Dedifferentiated amniotic fluid mesenchymal stem cell (primary cell): ENCODE measurements around the gene HLA-DQA1.
A peak's percentile ranks its signal among the peaks of the same experiment; 100 is the strongest.
"Not testable (repeated sequence)": the region's sequence is repeated elsewhere in the genome, so short reads cannot be mapped to it uniquely, and the experiment has no call there.

Experiments
- DNase-seq: peaks from one replicate; pipeline ENCODE4 v3.0.0-alpha.2; 2016; ENCODE audit errors: extremely low spot score

Gene HLA-DQA1

GRCh38 chr6:32637219-32637880, at the start of gene HLA-DQA1:
Gene HLA-DQA1, plus strand, starts transcription at chr6:32637406. Its CDS starts 53 bp downstream, at chr6:32637459.
- DNase-seq = no peak

- no peak for DNase-seq
These were observed 49.0 kb upstream of the HLA-DQA1 start for GRCh38 chr6:32588156-32588555.

- no peak for DNase-seq
These were observed 47.4 kb upstream of the HLA-DQA1 start, which contains the start of gene HLA-DRB1 for GRCh38 chr6:32589596-32590449. Gene HLA-DRB1, minus strand, starts transcription at chr6:32589848. Its CDS starts 106 bp downstream, at chr6:32589742.

- not testable (repeated sequence) for DNase-seq
These were observed 46.5 kb upstream of the HLA-DQA1 start for GRCh38 chr6:32590713-32591112.

- DNase-seq = no peak
These were observed 40.2 kb upstream of the HLA-DQA1 start for GRCh38 chr6:32597024-32597423.

GRCh38 chr6:32602383-32602782, 34.8 kb upstream of the HLA-DQA1 start:
- DNase-seq = no peak

GRCh38 chr6:32603222-32603621, 34.0 kb upstream of the HLA-DQA1 start:
- DNase-seq = no peak

GRCh38 chr6:32603888-32604287, 33.3 kb upstream of the HLA-DQA1 start:
- DNase-seq = no peak

- DNase-seq = no peak
These were observed 32.8 kb upstream of the HLA-DQA1 start for GRCh38 chr6:32604434-32604877.

GRCh38 chr6:32607263-32607987, 29.8 kb upstream of the HLA-DQA1 start:
- no peak for DNase-seq

- no peak for DNase-seq
These were observed 29.3 kb upstream of the HLA-DQA1 start for GRCh38 chr6:32607988-32608298.

GRCh38 chr6:32608362-32608761, 28.8 kb upstream of the HLA-DQA1 start:
- no peak for DNase-seq

GRCh38 chr6:32609391-32609730, 27.8 kb upstream of the HLA-DQA1 start:
- DNase-seq = no peak

GRCh38 chr6:32609731-32610640, 27.2 kb upstream of the HLA-DQA1 start:
- peak; percentile 66 for DNase-seq

- no peak for DNase-seq
These were observed 26.4 kb upstream of the HLA-DQA1 start for GRCh38 chr6:32610682-32611296.

- no peak for DNase-seq
These were observed 23.7 kb upstream of the HLA-DQA1 start for GRCh38 chr6:32613475-32613874.

- no peak for DNase-seq
These were observed 22.7 kb upstream of the HLA-DQA1 start for GRCh38 chr6:32614366-32615081.

GRCh38 chr6:32615885-32616532, 21.2 kb upstream of the HLA-DQA1 start:
- DNase-seq = no peak

GRCh38 chr6:32617751-32618150, 19.5 kb upstream of the HLA-DQA1 start:
- DNase-seq = no peak

- DNase-seq = no peak
These were observed 15.8 kb upstream of the HLA-DQA1 start for GRCh38 chr6:32621372-32621771.
